GM12801 (cell line): ENCODE measurements around the gene TPCN2.

Experiments
- TF ChIP-seq, protein P1 (sequence below): IDR thresholded peaks from one replicate; pipeline ENCODE4 v1.5.1; 2011; ENCODE audit warnings: control low read depth; ENCODE audit not compliant: insufficient read length; ENCODE audit errors: extremely low read depth

TPCN2 gene

GRCh38 chr11:69048694-69049489, at the start of gene TPCN2:
TSS of gene TPCN2 (plus strand) at chr11:69048932. CDS start at chr11:69048998, 66 bp downstream.
- TF ChIP-seq, protein P1, sequence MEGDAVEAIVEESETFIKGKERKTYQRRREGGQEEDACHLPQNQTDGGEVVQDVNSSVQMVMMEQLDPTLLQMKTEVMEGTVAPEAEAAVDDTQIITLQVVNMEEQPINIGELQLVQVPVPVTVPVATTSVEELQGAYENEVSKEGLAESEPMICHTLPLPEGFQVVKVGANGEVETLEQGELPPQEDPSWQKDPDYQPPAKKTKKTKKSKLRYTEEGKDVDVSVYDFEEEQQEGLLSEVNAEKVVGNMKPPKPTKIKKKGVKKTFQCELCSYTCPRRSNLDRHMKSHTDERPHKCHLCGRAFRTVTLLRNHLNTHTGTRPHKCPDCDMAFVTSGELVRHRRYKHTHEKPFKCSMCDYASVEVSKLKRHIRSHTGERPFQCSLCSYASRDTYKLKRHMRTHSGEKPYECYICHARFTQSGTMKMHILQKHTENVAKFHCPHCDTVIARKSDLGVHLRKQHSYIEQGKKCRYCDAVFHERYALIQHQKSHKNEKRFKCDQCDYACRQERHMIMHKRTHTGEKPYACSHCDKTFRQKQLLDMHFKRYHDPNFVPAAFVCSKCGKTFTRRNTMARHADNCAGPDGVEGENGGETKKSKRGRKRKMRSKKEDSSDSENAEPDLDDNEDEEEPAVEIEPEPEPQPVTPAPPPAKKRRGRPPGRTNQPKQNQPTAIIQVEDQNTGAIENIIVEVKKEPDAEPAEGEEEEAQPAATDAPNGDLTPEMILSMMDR = no peak

DNA sequence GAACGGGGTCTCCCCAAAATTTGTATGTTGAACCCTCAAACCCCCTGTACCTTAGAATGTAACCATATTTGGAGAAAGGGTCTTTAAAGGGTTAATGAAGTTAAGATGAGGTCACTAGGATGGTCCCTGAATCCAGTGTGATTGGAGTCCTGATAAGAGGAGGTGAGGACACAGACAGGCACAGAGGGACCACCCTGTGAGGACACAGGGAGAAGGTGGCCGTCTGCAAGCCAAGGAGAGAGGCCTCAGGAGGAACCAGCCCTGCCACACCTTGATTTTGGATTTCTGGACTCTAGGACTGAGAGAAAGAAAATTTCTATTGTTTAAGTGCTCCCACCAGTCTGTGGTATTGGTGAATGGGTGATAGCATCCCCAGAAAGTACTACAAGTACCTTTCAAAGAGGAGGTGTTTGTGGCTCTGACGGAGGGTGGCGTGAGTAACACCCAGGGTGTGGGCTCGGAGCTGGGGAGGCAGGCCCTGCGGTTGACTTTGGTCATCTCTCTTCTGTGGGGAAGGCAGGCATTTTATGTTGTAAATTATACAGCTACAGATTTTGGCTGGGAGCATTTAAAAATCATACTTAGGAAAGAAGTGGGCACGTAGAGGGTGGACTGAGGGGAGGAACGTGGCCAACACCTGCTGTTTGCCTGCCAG, 49.5 kb upstream of the TPCN2 start:
- TF ChIP-seq, protein P1 = no peak

DNA sequence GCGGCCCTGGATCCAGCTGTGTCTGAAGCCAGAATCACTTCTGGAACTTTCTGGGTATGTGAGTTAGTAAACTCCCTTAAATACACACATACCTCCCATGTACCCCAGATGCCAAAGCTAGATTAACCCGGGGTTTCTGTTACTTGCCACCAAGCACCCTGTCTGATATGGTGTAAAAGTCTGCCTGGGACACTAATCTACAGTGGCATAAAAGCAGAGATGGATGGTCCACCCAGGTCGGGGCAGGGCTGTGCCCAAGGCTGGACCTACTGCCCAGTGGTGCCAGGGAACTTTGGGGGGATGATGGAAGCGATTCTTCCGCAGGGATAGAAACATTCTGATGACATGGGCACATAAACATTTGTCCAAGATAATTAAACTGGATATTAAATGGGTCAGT, 48.3 kb upstream of the TPCN2 start:
- TF ChIP-seq, protein P1 = no peak

DNA sequence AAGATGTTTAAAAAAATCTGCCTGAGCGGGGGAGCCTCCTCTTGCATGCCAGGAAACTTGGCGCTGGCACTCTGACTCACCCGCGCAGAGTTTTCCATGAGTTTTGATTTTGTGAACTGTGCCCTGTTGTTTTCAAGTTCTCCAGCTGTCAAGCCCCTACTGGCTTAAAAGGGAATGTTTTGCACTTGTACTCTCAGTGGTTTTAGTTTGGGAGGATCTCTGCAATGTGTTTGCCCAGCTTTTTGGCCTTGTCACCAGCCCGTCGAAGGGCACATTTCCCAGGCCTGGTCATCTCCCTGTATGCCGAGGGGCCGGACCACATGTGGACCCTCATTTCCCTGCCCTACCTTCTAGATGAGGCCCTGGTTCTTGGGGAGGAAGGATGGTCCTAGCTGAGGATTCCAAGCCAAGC, 47.9 kb upstream of the TPCN2 start:
- TF ChIP-seq, protein P1 = no peak

- TF ChIP-seq, protein P1 = no peak
Measured at GRCh38 chr11:69001243-69002081, 47.3 kb upstream of the TPCN2 start.

DNA sequence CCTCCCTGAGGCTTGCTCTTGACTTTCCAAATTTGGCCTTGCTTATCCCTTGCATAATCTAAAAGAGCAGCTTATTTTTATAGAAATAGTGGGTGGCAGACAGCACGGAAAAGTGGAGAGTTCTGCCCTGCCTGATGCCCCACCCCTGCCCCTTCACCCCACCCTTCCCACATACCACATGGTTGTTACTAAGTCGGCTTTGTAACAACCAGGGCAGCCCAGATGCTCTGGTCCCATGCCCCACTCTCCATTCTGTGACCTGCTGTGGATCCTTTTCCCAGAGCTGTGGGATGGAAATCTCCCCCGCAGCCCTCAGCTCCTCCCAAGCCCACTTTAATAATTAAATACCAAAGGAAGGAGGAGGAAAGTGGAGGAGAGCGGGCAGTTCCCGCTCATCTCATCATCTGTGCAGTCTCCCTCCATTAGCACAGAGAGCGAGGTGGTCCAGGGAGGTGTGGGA, 46.6 kb upstream of the TPCN2 start:
- TF ChIP-seq, protein P1 = no peak
